GM18520 (cell line): ENCODE data around the gene MSH3.
A peak's percentile ranks its signal among the peaks of the same experiment; 100 is the strongest.
"Not testable (repeated sequence)": the region's sequence is repeated elsewhere in the genome, so short reads cannot be mapped to it uniquely, and the experiment has no call there.

Experiments
- ATAC-seq: cut with Tn5 transposase; IDR thresholded peaks from one replicate; pipeline ENCODE4 v1.9.1; 2021; ENCODE audit not compliant: unreplicated experiment

The MSH3 gene

GRCh38 chr5:80841026-80841797 is 186.8 kb downstream of the MSH3 start:
- not testable (repeated sequence) for ATAC-seq

DNA sequence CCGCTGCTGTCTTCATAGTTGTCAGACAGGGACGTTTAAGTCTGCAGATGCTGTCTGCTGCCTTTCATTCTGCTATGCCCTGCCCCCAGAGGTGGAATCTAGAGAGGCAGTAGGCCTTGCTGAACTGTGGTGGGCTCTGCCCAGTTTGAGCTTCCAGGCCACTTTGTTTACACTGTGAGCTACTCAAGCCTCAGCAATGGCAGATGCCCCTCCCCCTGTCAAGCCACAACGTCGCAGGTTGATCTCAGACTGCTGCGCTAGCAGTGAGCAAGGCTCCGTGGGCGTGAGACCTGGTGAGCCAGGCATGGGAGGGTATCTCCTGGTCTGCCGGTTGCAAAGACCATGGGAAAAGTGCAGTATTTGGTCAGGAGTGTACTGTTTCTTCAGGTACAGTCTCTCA is 192.0 kb downstream of the MSH3 start:
- not testable (repeated sequence) for ATAC-seq

DNA sequence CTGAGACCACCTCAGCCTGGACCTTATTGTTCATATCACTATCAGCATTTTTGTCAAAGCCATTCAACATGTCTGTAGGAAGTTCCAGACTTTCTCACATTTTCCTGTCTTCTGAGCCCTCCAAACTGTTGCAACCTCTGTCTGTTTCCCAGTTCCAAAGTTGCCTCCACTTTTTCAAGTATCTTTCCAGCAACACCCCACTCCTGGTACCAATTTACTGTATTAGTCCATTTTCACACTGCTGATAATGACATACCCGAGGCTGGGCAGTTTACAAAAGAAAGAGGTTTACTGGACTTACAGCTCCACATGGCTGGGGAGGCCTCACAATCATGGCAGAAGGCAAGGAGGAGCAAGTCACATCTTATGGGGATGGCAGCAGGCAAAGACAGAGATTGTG is 195.7 kb downstream of the MSH3 start:
- ATAC-seq, result not testable (repeated sequence)

DNA sequence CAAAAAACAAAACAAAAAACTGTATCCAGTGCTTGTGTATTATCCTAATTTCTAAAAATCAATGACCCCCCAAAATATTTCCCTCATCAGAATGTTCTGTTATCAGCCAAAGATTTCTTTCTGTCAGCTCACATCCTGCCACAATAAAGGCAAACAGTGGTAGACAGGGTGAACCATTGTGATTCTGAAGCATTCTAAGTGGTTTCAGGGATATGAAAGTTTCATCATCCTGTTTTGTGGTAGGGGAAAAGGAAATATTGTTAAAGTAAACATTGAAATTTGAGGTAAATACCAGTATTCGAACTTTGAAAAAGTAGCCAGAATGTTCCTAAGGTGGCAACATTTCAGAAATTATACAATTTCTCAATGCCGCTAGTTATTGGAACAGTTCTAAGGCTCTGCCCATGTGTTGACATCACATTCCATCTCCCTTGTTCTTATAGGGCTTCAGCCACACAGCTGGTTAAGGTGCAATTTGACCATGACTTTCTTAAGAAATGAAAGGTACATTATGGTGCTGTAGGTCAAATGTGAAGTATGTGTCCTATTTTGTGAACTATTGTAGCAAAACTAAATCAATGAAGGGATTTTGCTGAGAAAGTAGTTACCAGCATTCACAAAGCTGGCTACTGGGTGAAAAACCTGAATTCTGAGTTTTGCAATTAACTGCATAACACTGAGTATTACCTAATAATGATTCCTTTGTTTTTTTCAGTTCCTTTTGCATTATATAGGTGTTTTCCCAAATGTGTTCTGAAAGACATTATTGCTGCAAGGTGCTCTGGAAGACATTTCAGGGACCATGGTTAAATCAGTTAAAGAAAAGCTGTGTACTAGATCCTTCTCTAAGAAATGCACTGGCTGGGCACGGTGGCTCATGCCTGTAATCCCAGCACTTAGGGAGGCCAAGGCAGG is 198.1 kb downstream of the MSH3 start:
- ATAC-seq, result no peak

DNA sequence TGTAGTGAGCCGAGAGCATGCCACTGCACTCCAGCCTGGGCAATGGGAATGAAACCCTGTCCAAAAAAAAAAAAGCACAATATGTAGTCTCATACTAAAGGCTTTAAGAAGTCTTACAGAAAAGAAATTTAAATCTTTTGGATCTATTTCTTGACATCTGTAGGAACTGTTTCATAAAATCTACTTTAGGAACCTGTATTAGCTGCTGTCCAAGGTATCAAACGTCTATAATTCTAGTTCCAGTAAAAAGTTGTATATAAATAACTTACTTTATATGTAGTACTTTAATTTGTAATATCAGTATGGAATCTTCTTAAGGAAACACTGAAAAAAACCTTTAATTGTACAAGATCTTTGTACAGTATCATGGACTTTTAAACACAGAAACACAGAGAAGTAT is 199.0 kb downstream of the MSH3 start:
- no peak for ATAC-seq

DNA sequence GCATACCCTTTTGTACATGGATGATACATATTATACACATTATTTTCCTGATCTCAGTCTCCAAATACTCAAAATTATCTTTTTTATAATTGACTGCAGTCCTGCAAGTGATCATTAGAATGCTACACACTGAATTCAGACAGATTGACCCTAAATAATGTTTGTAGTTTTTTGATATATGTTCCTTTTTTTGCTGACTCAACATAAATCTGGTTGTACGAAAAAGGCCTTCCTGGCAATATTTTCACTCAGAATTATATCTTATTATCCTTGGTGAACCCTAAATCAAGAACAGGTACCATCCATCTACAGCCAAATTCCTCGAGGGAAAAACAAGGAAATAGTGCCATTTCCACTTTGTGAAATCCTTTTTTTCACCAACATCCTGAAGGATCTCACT is 200.1 kb downstream of the MSH3 start:
- no peak for ATAC-seq

GRCh38 chr5:80860924-80861613 is 206.6 kb downstream of the MSH3 start:
- no peak for ATAC-seq

- no peak for ATAC-seq
Measured at GRCh38 chr5:80863708-80864107, 209.3 kb downstream of the MSH3 start.

GRCh38 chr5:80864109-80864508 is 209.7 kb downstream of the MSH3 start:
- no peak for ATAC-seq

DNA sequence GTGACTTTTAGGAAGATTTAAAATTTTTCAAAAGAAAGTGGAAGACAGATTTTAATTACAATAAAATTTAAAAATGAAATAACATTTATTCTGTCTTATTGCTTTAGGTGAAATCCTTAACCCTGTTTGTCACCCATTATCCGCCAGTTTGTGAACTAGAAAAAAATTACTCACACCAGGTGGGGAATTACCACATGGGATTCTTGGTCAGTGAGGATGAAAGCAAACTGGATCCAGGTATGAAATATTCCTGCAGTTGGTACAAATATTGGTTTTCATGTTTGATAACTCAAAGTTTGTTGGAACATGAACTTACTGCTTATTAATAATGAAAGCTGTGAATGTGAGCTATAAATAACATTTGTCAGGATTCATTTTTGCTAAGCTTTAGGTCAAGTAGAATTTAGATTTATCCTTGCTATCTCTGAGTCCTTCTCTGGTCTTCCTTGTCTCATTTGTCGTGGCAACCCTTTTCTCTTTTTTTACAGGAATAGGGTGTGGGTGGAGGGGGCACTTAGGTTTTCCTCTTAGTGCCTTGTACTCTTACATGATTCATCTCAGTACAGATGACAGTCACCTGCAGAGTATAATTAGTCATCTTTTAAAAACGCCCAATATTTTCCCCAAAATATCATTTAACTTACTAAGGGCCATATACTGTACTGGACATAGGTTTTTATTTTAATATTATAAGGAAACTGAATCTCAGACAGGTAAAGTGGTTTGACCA is 210.4 kb downstream of the MSH3 start:
- peak; percentile 30 for ATAC-seq

GRCh38 chr5:80865551-80865950 is 211.1 kb downstream of the MSH3 start:
- no peak for ATAC-seq

DNA sequence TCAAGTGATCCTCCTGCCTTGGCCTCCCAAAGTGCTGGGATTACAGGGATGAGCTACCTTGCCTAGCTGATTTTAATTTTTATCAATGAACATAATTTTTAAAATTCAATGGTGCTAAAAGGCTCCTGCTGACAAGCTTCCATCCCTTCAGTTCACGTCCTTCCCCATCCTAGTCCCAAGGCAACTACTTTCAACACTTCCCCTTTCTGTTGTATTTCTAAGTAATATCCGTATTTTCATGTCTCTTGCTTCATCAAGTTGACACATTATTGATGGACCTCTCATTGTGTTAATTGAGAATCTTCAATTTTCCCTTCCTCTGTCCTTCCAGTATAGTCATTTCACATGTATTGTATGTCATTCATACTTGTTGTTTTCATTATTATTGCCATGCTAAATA is 211.9 kb downstream of the MSH3 start:
- no peak for ATAC-seq

- no peak for ATAC-seq
Measured at GRCh38 chr5:80867233-80867632, 212.8 kb downstream of the MSH3 start.

DNA sequence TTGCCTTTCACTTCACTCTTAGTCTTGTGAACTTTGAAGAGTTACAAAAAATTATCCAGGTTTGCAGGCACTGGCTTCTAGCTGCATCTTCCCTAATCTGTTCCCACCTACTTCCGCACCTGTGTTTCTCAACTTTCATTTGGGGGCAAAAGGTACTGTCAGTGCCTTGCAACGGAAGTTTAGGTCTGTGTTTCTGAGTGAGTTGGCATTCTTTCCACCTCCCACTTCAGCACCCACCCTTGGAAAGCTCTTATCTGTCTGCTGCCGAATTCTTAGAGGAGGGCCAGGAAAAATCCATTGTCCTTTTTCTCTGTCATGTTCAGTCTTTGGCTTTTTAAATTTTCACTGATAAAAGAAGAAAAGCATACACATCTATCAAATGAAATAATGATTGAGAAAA is 216.0 kb downstream of the MSH3 start:
- ATAC-seq, result no peak

GRCh38 chr5:80871541-80871961 is 217.1 kb downstream of the MSH3 start:
- no peak for ATAC-seq

GRCh38 chr5:80874162-80874561 is 219.7 kb downstream of the MSH3 start:
- ATAC-seq, result no peak

DNA sequence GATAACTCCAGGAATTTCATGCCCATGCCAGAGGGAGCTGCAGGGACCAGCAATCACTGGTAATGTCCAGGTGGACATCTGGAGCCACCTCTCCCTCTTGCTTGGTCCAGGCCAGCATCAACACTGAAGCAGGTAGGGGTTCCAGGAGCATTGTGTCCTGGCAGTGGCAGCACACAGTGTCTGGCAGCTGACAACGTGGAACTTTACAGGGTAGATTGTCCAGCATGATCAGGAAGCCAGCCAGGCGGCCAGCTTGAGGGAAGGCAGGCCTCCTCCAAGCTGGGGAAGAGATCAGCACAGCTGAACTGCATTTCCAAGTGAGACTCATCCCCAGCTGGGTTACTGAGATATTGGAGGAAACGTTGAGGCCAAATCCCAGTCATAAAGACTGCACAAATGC is 223.1 kb downstream of the MSH3 start:
- ATAC-seq, result no peak

DNA sequence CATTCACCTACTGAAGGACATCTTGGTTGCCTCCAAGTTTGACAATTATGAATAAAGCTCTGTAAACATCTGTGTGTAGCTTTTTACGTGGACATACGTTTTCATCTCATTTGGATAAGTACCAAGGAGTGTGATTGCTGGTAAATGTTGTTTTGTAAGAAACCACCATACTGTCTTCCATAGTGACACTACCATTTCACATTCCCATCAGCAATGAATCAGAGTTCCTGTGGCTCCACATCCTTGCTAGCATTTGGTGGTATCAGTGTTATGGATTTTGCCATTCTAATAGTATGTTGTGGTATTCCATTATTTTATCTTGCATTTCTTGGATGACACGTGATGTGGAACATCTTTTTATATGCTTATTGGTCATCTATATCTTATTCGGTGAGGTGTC is 227.3 kb downstream of the MSH3 start:
- ATAC-seq, result no peak

- ATAC-seq, result not testable (repeated sequence)
Measured at GRCh38 chr5:80883390-80883789, 228.9 kb downstream of the MSH3 start.

DNA sequence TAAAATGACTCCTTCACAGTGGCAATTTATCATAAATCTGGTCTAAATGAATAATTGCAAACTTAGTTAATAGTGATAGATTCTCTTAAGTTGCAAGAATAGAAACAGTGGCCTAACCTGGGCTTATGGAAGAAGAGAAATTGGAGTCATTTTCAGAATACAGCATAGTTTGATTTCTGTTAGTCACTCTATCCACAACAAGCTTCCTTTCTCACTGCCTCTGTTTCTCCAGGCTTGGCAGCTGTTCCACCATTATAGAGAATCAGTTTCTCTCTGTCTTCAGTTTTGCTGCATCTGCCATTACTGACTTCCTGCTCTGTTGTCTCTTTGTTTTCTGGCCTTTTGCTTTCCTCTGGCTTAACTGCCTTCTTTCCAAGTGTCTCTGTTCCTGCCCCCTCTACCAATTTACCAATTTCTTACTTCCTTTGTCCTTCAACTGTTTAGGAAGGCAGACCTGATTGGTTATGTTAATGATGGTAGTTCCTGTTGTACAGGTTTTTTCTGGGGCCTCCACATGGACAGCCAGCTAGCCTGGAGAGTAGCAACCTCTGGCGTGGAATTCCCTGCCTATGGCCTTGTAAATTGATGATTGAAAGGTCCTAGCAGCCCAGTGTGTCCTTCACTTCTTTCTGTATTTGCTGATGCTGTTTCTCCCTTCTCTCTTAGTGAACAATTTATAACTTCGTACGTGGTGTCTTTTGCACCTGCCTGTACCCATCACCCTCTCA is 229.8 kb downstream of the MSH3 start:
- ATAC-seq, result no peak
